A549 (cell line): ENCODE results near the gene DEUP1. TPM values are rescaled to one million over a fixed set of nuclear protein-coding genes. Genes with fewer than 3 reads are reported as not detected.

Experiments used
- ATAC-seq, 2 experiments: fragments of 200-7000 bp in 1 of 2; fragments of >200 bp in 1 of 2; cut with Nextera tagmentation in 1 of 2; cut with Tn5 transposase in 1 of 2; 3 replicates each; pipeline versions ENCODE4 v1.8.0 to v1.9.1; 2018 to 2020; ENCODE audit warnings: mild to moderate bottlenecking in 1 of 2, moderate library complexity in 1 of 2
- CTCF ChIA-PET: fragments of 300-600 bp; sonication (Branson Sonifier 250); formaldehyde crosslinking; extraction: SDS; loops from one replicate; lab custom pipeline; 2021; ENCODE audit warnings: antibody characterized with exemption, inconsistent platforms; lab: Yijun Ruan, JAX
- POLR2A ChIA-PET: fragments of 350-600 bp; formaldehyde crosslinking; extraction: SDS; loops from one replicate; lab custom pipeline; 2021; ENCODE audit warnings: antibody characterized with exemption, inconsistent platforms; lab: Yijun Ruan, JAX
- DNase-seq, 2 experiments: peaks; one replicate each; pipeline versions ENCODE4 v3.0.0 to v3.0.0-alpha.2; 2011 to 2016; ENCODE audit warnings: low read depth in 1 of 2, low spot score in 1 of 2
- FAIRE-seq: peaks from 2 replicates; lab custom pipeline; 2011; peaks lifted over from hg19 to GRCh38; lab: Jason Lieb, UNC
- H3K27ac ChIP-seq, 2 experiments: fragments of >200 bp; sonication (Bioruptor Twin); formaldehyde crosslinking; 3 replicates each; pipeline ENCODE4 v1.5.1; 2016 to 2017
- H3K4me1 ChIP-seq: fragments of >200 bp; sonication (Bioruptor Twin); formaldehyde crosslinking; 3 replicates; pipeline ENCODE4 v1.6.1; 2016
- H3K4me2 ChIP-seq: fragments of >200 bp; sonication (Bioruptor Twin); formaldehyde crosslinking; 3 replicates; pipeline ENCODE4 v1.6.1; 2016
- H3K4me3 ChIP-seq: fragments of >200 bp; sonication (Bioruptor Twin); formaldehyde crosslinking; 3 replicates; pipeline ENCODE4 v1.5.1; 2016
- H3K9me3 ChIP-seq: fragments of >200 bp; sonication (Bioruptor Twin); formaldehyde crosslinking; 3 replicates; pipeline ENCODE4 v1.6.1; 2016
- BCL3 ChIP-seq: fragments of >200 bp; sonication (Bioruptor Twin); formaldehyde crosslinking; IDR thresholded peaks from 3 replicates; pipeline ENCODE4 v1.6.1; 2016
- BHLHE40 ChIP-seq: IDR thresholded peaks from 2 replicates; pipeline ENCODE4 v1.6.1; 2012; ENCODE audit warnings: low read depth, low read length, inconsistent platforms
- CBX8 ChIP-seq: fragments of 200-600 bp; sonication (generic); IDR thresholded peaks from 2 replicates; pipeline ENCODE4 v1.6.1; 2016
- CEBPB ChIP-seq, 2 experiments: fragments of >200 bp in 1 of 2; sonication (Bioruptor Twin) in 1 of 2; formaldehyde crosslinking in 1 of 2; IDR thresholded peaks; 2 replicates each; pipeline ENCODE4 v1.6.1; 2012 to 2016
- E2F6 ChIP-seq: IDR thresholded peaks from 2 replicates; pipeline ENCODE4 v1.6.1; 2012; ENCODE audit warnings: low read depth, borderline replicate concordance
- FOXS1 ChIP-seq: fragments of 250-450 bp; sonication (Bioruptor Pico); IDR thresholded peaks from 2 replicates; pipeline ENCODE4 v1.5.0; 2020; ENCODE audit warnings: mild to moderate bottlenecking, moderate library complexity
- GATA3 ChIP-seq: IDR thresholded peaks from 2 replicates; pipeline ENCODE4 v1.6.1; 2012; ENCODE audit warnings: borderline replicate concordance
- HES2 ChIP-seq: fragments of >200 bp; sonication (Bioruptor Twin); formaldehyde crosslinking; IDR thresholded peaks from 2 replicates; pipeline ENCODE4 v1.6.1; 2016
- HEYL ChIP-seq: fragments of 250-450 bp; sonication (Bioruptor Pico); IDR thresholded peaks from 2 replicates; pipeline ENCODE4 v1.8.0; 2021; ENCODE audit warnings: mild to moderate bottlenecking, moderate library complexity
- HMGXB4 ChIP-seq: fragments of 250-450 bp; sonication (Bioruptor Pico); IDR thresholded peaks from 2 replicates; pipeline ENCODE4 v1.5.0; 2021; ENCODE audit warnings: mild to moderate bottlenecking, moderate library complexity, borderline replicate concordance
- HOXB5 ChIP-seq: fragments of 250-450 bp; sonication (Bioruptor Pico); IDR thresholded peaks from 2 replicates; pipeline ENCODE4 v1.5.0; 2020; ENCODE audit warnings: mild to moderate bottlenecking, moderate library complexity
- JUNB ChIP-seq: fragments of >200 bp; sonication (Bioruptor Twin); formaldehyde crosslinking; IDR thresholded peaks from 2 replicates; pipeline ENCODE4 v1.6.1; 2016
- KDM1A ChIP-seq: fragments of 200-600 bp; sonication (generic); IDR thresholded peaks from 2 replicates; pipeline ENCODE4 v1.6.1; 2016; ENCODE audit warnings: low read depth, mild to moderate bottlenecking
- KDM5A ChIP-seq: fragments of 200-600 bp; sonication (generic); IDR thresholded peaks from 2 replicates; pipeline ENCODE4 v1.6.1; 2016; ENCODE audit warnings: antibody characterized with exemption, mild to moderate bottlenecking
- MAFK ChIP-seq: fragments of 450-650 bp; IDR thresholded peaks from 2 replicates; pipeline ENCODE4 v1.6.1; 2014; ENCODE audit not compliant: partially characterized antibody
- MAZ ChIP-seq: fragments of 150-350 bp; IDR thresholded peaks from 2 replicates; pipeline ENCODE4 v1.6.1; 2014; ENCODE audit warnings: antibody characterized with exemption, low read depth, low read length, borderline replicate concordance
- RARB ChIP-seq: fragments of 250-450 bp; sonication (Bioruptor Pico); IDR thresholded peaks from 2 replicates; pipeline ENCODE4 v1.8.0; 2021; ENCODE audit warnings: mild to moderate bottlenecking, moderate library complexity
- REST ChIP-seq: fragments of 200-600 bp; sonication (generic); IDR thresholded peaks from 2 replicates; pipeline ENCODE4 v1.6.1; 2016; ENCODE audit warnings: antibody characterized with exemption, mild to moderate bottlenecking, moderate library complexity
- SREBF2 ChIP-seq: fragments of 450-650 bp; IDR thresholded peaks from 2 replicates; pipeline ENCODE4 v1.6.1; 2014; ENCODE audit warnings: mild to moderate bottlenecking, moderate library complexity
- ZFP36 ChIP-seq: fragments of 450-650 bp; IDR thresholded peaks from 2 replicates; pipeline ENCODE4 v1.6.1; 2014; ENCODE audit warnings: borderline replicate concordance; ENCODE audit not compliant: partially characterized antibody
- ZNF302 ChIP-seq: fragments of 250-450 bp; sonication (Bioruptor Pico); IDR thresholded peaks from 2 replicates; pipeline ENCODE4 v1.9.0; 2021; ENCODE audit warnings: inconsistent platforms, mild to moderate bottlenecking, moderate library complexity
- WGBS: methylation state at CpG from one replicate; pipeline ENCODE4 v1.1.6; 2017; ENCODE audit errors: missing lambda C conversion rate; 5-methylcytosine and 5-hydroxymethylcytosine counted together
- polyA plus RNA-seq, 4 experiments: library from polyadenylated mRNA; depleted of rRNA in 3 of 4; stranded (reverse); fragments of >200 nt; fragmentation: RNase III in 1 of 4; extraction: RNeasy Plus Mini Kit Qiagen cat#74134 plus additional on column Dnase treatment in 1 of 4; gene quantifications; 2 replicates in 3 of 4; 3 replicates in 1 of 4; pipeline ENCODE4 v1.2.3, GENCODE V29; 2011 to 2017

DEUP1 gene
- polyA plus RNA-seq, 2 of the 4 experiments (the other 2 are of a cell fraction): not detected

- 61% methylated on average over 3 of the region's 3 CpGs for WGBS
- no peaks in the 10 kb centered on the region for H3K9me3 ChIP-seq
- no peak overlapping the region for H3K4me3 ChIP-seq
- no peak for DNase-seq
- no peak for ATAC-seq
- CTCF ChIA-PET: no interaction called here
- FAIRE-seq: no peak
- no peak overlapping the region for H3K27ac ChIP-seq
- no peak overlapping the region for H3K4me2 ChIP-seq
- no peaks in the 10 kb centered on the region for H3K4me1 ChIP-seq
- no peak for TF ChIP-seq BHLHE40
- TF ChIP-seq HOXB5 (CRISPR knock-in tag): no peak
- TF ChIP-seq HES2: no peak
- TF ChIP-seq ZNF302: no peak
- no peak for TF ChIP-seq HMGXB4 (CRISPR knock-in tag)
- TF ChIP-seq MAFK: no peak
- TF ChIP-seq HEYL (CRISPR knock-in tag): no peak
- TF ChIP-seq JUNB: no peak
- TF ChIP-seq FOXS1 (CRISPR knock-in tag): no peak
- no peak for TF ChIP-seq RARB (CRISPR knock-in tag)
- TF ChIP-seq REST: no peak
- no peak for TF ChIP-seq KDM5A
- TF ChIP-seq GATA3: no peak
- TF ChIP-seq KDM1A: no peak
- no peak for TF ChIP-seq BCL3
- no peak for TF ChIP-seq E2F6
- TF ChIP-seq MAZ: no peak
- TF ChIP-seq ZFP36: no peak
- TF ChIP-seq CBX8: no peak
- POLR2A ChIA-PET: no interaction called here
These were observed 73.4 kb downstream of the DEUP1 start for GRCh38 chr11:93403930-93404329.

GRCh38 chr11:93407777-93408401 is 77.3 kb downstream of the DEUP1 start:
- WGBS: 40% methylated on average over 2 of the region's 2 CpGs
- ATAC-seq (no peak), FAIRE-seq (no peak), DNase-seq (no peak)
- Histone ChIP-seq H3K9me3 (no peaks in the 10 kb centered on the region), H3K27ac (no peak overlapping the region), H3K4me2 (no peak overlapping the region), H3K4me1 (no peaks in the 10 kb centered on the region), H3K4me3 (no peak overlapping the region)
- TF ChIP-seq CEBPB (IDR thresholded peaks at IDR 0.05): peak; percentile 40 to 52; a peak in 2 of 4 replicates
- no peak for TF ChIP-seq SREBF2
- CTCF ChIA-PET: no interaction called here
- POLR2A ChIA-PET: no interaction called here
